Retinal pigment epithelial cell (primary cell): ENCODE results near the gene LRRC1.

Source experiments
- DNase-seq: peaks from one replicate; pipeline ENCODE4 v3.0.0-alpha.2; 2010; ENCODE audit warnings: low read depth
- H3K4me3 ChIP-seq: 2 replicates; pipeline ENCODE4 v1.5.1; 2011; ENCODE audit warnings: mild to moderate bottlenecking, low read length, control low read depth, moderate library complexity
- TF ChIP-seq, protein P1 (sequence below): conservative IDR thresholded peaks from 2 replicates; pipeline ENCODE4 v1.5.1; 2011; ENCODE audit warnings: low read depth, low read length, control low read depth, inconsistent platforms

Gene LRRC1

GRCh38 chr6:53921639-53922038, 126.8 kb downstream of the LRRC1 start:
- DNase-seq, result no peak
- TF ChIP-seq, protein P1, sequence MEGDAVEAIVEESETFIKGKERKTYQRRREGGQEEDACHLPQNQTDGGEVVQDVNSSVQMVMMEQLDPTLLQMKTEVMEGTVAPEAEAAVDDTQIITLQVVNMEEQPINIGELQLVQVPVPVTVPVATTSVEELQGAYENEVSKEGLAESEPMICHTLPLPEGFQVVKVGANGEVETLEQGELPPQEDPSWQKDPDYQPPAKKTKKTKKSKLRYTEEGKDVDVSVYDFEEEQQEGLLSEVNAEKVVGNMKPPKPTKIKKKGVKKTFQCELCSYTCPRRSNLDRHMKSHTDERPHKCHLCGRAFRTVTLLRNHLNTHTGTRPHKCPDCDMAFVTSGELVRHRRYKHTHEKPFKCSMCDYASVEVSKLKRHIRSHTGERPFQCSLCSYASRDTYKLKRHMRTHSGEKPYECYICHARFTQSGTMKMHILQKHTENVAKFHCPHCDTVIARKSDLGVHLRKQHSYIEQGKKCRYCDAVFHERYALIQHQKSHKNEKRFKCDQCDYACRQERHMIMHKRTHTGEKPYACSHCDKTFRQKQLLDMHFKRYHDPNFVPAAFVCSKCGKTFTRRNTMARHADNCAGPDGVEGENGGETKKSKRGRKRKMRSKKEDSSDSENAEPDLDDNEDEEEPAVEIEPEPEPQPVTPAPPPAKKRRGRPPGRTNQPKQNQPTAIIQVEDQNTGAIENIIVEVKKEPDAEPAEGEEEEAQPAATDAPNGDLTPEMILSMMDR, result no peak
- no peak overlapping the region for H3K4me3 ChIP-seq

DNA sequence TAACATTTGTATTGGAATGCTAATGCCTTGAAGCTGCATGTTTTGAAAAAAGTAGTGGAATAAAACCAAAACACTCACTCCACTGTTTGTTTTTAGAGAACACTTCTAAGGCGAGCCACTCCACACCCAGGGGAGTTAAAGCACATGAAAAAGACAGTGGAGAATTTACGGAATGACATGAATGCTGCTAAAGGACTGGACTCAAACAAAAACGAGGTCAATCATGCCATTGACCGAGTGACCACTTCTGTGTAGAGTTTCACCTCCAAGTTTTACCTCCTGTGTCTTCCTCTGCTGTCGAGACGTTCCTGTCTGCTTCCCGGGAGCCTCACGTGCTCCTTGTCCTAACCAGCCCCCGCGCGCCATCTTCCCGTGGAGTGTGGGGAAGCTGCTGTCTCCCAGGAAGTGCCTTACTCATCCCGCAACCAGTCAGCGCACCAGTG, 127.8 kb downstream of the LRRC1 start:
- TF ChIP-seq, protein P1, result no peak
- no peak overlapping the region for H3K4me3 ChIP-seq
- DNase-seq, result no peak

DNA sequence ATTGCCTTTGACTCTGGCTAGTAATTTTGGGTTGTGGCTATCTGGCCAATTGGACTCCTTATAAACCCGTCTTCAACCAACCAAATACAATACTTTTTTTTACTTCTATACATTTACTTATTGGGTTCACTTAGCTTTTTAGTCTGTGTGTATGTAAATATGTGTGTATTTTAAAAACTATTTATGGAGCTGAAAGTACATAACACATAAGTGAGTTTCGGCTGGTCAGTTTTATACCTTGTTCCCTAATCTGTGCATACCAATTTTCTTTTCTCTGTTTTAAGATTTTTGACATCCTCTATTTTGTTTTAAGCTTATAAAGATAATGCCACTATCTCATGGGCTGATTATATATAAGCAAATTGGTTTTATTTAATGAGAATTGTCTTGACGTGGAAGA, 129.5 kb downstream of the LRRC1 start:
- no peak overlapping the region for H3K4me3 ChIP-seq
- DNase-seq, result no peak
- TF ChIP-seq, protein P1, result no peak

GRCh38 chr6:53924821-53925422, 130.1 kb downstream of the LRRC1 start:
- TF ChIP-seq, protein P1, result no peak
- no peak for DNase-seq
- no peak overlapping the region for H3K4me3 ChIP-seq

DNA sequence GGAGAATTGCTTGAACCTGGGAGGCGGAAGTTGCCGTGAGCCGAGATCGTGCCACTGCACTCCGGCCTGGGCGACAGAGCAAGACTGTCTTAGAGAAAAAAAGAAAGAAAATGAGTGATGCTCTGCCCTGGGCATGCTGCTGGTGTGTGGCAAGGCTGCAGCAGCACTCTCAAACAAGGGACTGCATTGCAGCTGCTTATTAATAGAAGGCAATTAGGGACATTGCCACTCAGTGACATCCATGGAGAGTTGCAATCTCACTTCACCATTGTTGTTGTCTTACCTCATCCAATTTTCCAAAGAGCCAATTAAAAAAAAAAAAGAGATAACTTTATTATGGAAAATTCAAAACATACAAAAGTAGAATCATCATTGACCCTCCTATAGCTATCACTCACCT, 131.1 kb downstream of the LRRC1 start:
- TF ChIP-seq, protein P1, result no peak
- no peak overlapping the region for H3K4me3 ChIP-seq
- DNase-seq, result no peak

DNA sequence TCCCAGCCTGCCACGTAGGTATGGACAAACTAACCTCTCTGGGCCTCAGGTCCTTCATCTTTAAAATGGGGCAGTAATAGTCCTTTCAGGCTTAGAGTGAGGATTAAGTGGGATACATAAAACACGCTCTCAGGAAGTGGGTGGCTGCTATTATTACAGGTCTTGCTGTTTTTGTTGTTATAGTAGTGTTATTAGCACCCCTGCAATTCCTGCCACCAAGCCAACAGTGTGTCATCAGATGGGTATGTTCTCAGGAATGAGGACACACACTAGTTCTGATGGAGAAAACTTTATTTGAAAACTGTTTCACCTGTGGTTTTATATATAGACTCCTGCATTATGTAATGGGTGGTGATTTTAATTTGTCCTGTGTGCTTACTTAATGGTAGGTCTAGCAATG, 131.7 kb downstream of the LRRC1 start:
- TF ChIP-seq, protein P1, result no peak
- peak; percentile 16 for DNase-seq

DNA sequence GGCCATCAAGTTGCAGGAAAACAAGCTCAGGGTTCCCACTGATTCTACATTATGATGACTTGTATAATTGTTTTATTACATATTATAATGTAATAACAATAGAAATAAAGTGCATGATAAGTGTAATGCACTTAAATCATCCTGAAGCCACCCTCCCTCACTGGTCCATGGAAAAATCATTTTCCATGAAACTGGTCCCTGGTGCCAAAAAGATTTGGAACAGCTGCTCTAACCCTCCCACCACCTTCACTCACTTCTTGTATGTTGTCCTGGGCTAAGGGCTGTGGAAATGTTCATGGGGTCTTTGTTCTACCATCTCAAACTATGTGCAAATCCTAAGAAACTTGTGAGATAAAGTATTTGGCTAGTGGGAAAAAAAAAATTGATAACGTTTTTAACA, 133.8 kb downstream of the LRRC1 start:
- DNase-seq, result no peak
- TF ChIP-seq, protein P1, result no peak
- H3K4me3 ChIP-seq, result no peak overlapping the region

More for the DNA sequence above, 131.7 kb downstream of the LRRC1 start:
- no peak overlapping the region for H3K4me3 ChIP-seq
